NCI-H2227 (cell line): ENCODE measurements around the gene RFC2.

Experiments
- DNase-seq: peaks from one replicate; lab custom pipeline; 2025; ENCODE audit not compliant: unreplicated experiment; lab: John Stamatoyannopoulos, UW

Gene RFC2

DNA sequence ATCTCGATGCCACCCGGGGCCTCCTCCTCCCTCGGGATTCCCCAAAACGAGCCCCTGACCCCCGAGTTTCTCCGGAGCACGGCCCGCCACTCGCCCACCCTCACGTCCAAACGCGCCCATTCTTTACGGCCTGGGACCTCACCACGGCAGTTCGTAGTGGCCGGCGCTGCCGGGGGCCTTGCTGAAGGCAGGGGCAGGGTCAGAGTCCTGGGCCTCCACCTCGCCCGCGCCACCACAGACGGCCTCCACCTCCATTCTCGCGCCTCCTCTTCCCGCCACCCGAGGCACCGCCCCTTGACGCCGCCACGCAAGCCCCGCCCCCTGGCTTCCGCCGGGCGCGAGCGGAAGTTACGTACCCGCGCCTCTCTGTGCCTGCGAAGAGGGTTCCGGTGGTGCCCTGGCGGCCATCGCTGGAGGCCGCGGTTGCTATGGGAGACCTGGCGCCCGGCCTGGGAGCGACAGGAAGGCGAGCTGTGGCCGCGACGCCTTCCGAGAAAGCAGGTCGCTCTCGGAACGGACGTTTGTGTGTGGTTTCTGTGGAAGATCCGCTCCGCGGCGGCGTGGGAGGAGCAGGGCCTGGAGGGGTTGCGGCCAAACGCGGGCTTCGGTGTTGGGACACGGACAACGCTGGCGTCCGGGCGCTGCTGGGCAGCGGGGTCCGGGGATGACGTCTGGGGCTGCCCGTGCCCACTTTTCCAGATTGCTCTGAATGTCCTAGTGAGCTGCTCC, at the start of gene RFC2:
RFC2 (minus strand) TSS at position 271 of the 729 bp plus-strand sequence; CDS start at position 255, 16 bp downstream.
- peak; percentile 99 for DNase-seq

- no peak for DNase-seq
Measured at GRCh38 chr7:74302745-74303221, 48.6 kb upstream of the RFC2 start.

DNA sequence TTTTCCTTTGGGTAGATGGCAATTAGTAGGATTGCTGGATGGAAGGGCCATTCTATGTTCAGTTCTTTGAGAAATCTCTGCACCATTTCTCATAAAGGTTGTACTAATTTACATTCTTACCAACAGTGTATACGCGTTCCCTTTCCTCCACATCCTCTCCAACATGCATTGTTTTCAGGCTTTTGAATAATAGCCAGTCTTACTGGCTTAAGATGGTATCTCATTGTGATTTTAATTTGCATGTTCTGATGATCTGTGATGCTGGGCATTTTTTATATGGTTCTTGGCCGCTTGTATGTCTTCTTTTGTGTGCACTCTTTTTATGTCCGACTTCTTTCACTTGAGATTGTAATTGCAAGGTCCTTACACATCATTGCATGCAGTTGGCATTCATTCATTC, 46.7 kb upstream of the RFC2 start:
- DNase-seq: no peak

DNA sequence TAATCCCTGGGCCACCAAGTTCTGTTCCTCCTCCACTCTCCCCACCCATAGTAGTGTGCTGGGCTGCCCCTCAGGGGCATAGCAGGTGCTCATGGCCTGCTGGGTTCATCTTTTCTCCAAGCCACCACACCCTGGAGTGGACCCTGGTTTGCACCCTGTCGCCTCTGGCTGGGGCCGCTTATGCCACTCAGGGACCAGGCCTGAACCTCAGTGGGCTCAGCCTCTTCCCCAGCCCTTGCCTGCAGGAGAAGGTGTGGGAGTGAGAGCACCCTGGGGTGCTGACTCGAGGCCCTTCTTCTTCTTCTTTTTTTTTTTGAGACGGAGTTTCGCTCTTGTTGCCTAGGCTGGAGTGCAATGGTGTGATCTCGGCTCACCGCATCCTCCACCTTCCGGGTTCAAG, 45.2 kb upstream of the RFC2 start:
- no peak for DNase-seq

GRCh38 chr7:74297516-74298233, 43.5 kb upstream of the RFC2 start:
- no peak for DNase-seq

- DNase-seq: no peak
Measured at GRCh38 chr7:74294191-74294998, 40.2 kb upstream of the RFC2 start.

DNA sequence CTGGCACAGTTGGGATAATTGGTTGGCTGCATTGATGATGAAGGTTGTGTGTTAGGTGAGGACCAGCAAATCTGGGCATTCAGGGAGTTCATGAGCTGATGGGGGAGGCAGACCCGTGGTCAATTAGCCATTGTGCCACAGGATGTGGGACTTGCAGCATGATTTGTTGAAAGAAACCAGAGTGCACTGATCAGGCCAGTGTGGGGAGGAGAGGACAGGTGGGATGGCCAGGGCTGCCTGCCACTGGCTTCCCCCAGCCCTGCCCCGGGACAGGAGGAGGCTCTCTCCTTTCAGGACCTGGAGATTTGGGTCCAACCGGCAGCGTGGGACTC, 39.3 kb upstream of the RFC2 start:
- DNase-seq: no peak

DNA sequence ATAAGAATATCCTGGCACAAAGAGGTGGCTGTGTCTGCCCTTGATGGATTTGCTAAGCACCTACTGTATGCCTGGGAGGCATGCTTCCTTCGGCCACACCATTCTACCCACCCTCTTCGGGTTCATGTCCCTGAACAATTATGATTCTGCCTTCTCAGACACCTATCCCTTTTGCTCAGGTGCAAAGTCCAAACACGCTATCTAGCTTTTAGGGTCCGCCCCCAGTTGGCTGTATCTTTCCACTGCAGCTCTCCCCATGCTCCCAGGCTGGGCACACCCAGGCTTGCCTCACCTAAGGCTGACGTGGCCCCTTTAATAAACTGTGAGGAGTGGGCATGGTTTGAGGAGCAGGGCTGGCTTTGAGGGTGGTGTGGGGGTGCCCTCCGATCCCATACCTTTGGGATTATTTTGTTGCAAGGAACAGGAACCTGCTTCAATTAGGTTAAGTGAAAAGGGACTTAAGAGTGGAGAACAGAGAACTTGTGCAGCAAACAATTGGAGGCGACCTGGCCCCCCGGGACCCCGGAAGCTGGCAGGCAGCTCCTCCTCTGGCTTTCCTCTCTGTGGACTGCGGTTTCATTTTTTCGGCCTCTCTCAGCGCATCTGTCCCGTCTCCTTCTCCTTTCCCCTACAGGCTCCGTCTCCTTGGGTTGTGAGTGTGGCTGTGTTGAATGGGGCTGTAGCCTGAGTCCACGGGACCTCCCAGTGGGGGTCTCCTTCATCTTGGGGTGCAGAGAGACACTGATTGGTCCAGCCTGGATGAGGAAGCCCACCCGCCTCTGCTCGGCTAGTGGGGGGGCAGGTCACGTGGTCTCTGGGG, 38.8 kb upstream of the RFC2 start:
- no peak for DNase-seq

DNA sequence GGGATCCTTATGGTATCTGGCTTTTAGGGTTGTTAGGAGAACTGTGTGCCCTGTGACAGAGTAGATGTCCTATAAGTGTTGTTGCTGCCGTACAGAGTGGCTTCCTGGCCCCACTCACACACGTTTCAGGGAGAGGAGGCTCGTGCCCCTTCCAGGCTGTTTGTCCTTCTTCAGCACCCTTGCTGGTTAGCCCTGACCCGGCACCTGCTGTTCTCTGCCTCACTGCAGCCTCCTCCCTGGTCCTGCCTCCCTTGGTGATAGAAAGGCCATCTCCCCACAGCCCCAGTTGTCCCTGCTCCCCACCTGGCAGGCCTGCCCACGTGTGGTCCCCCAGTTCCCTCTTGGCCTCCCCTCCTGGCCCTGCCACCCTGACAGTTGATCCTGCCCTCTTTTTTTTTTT, 37.3 kb upstream of the RFC2 start:
- no peak for DNase-seq

- DNase-seq: no peak
Measured at GRCh38 chr7:74290981-74291441, 36.8 kb upstream of the RFC2 start.

DNA sequence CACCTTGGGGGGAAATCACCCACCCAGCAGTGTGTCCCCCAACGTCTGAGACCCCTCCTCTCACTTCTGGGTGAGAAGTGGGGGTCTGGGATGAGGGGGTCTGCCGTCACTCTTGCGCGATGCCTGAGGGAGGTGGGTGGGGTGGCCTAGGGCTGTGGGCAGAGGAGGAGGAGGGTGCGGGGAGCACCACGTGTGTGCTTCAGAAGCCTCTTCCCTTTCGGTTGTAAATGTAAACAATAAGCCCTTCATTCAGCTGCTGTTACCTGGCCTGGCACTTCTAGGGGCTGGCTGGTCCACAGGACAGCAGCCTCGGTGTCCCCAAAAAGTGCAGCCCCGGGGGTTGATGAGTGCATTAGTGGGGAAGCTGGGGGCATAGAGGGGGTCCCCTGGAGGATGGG, 36.4 kb upstream of the RFC2 start:
- no peak for DNase-seq

GRCh38 chr7:74289659-74290552, 35.7 kb upstream of the RFC2 start:
- peak; percentile 53 for DNase-seq

DNA sequence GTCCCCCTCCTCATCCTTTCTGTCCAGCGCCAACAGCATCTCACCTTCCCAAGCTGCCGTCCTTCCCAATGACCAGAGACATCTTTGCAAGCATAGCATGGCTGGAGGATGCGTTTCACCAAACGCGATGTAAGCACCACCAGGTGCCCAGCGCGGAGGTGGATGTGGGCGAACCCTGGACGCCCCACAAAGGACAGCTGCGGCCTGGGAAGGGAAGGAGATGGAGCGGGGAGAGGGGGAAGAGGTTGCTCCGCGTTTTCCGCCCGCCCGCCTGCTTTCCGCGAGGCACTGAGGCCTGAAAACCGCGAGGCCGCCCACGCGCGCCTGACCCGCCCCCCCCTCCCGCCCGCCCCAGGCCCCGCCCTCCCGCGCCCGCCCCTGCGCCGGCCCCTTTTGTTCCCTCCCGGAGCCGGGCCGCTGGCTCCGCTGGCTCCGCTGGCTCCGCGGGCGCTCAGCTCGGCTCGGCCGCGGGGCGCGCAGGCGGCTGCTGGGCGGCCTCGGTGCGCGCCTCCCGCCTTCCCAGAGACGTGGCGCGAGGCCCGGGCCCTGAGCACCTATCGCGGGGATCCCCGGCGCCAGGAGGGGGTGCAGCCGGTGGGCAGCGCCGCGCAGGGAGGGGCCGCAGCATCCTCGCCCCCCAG, 34.9 kb upstream of the RFC2 start, which contains the start of gene CLIP2:
CLIP2 (plus strand) TSS at position 390 of the 641 bp plus-strand sequence. CDS start 28,140 bp downstream, outside the sequence.
- peak; percentile 89 for DNase-seq

DNA sequence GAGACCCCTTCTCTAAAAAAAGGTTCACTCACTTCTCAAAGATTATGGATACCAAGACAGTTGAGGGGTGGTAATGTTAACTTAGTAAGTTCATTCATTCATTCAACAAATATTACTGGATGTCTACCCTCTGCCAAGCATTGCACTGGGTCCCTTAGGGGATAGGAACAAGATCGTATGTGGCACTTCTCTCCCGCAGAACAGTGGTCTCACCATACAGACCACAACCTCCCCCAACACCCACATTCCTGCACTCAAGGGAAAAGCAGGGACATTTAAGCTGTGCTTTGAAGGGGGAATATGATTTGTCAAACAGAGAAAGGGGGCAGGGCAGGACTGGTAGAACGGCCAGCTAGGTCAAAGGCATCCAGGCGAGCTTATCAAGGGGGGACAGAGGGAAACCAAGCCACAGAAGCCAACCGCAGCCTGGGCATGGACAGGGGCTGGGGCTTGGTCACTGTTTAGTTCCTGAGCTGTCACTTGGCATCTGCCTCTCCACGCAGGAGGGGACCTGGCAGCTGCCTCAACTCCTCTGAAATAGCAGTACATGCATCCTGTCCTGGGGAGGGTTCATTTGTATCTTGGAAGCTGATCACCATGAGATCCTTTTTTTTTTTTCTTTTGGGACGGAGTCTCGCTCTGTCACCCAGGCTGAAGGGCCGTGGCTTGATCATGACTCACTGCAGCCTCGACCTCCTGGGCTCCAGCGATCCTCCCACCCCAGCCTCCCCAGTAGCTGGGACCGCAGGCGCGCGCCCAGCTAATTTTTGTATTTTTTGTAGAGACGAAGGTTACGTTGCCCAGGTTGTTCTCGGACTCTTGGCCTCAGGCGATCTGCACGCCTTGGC, 34.1 kb upstream of the RFC2 start:
- no peak for DNase-seq

DNA sequence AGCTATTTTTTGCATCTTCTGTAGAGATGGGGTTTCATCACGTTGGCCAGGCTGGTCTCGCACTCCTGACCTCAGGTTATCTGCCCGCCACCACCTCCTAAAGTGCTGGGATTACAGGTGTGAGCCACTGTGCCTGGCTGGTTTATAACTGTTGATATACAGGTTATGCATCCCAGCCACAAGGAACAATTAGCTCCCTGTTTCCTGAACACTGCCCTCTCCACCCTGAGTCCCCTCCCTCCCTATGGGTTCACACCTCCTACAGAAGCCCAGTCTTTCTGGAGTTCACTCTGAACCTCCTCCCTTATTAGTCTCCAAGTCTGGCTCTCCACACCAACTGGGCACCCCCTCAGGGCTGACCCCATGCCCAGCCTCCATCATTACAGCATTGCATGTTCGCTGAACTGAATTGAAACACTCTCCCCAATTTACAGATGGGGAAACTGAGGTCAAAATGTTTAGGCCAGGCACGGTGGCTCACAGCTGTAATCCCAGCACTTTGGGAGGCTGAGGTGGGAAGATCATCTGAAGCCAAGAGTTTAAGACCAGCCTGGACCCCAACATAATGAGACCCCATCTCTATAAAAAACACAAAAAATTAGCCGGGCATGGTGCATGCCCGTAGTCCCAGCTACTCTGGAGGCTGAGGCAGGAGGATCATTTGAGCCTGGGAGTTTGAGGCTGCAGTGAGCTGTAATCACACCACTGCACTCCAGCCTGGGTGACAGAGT, 33.3 kb upstream of the RFC2 start:
- no peak for DNase-seq

- no peak for DNase-seq
Measured at GRCh38 chr7:74286131-74286530, 31.9 kb upstream of the RFC2 start.

DNA sequence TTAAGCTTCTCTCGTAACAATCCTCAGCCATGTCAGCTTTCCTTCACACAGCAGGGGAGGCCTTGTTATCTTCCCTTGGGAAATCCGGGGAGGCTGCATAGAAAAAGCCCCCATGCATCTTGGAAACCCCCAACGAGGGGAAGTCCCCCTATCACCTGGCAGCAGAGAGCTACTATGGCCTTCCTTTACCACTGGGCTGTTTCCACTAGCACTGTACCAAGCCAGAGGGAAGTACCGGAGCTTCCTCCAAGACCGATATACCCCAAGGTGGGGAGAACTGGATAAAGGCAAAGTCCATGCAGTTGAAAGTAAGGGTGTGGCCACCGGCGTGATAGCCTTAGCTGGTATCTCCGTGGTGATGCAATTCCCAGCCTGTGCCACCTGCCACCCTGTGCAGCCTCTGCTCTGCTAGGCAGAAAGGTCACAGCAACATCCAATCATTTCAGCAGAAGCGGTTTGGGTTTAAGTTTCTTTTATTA, 30.6 kb upstream of the RFC2 start:
- DNase-seq: no peak
